ENCODE results near the gene ADK. TPM values are rescaled to one million over a fixed set of nuclear protein-coding genes. Genes with fewer than 3 reads are reported as not detected.

ADK gene
- total and polyA plus RNA-seq, 2 of the 4 experiments (the other 2 are of a cell fraction): 30.6 to 40.9 TPM

GRCh38 chr10:74262856-74263255 lies 111.8 kb downstream of the ADK start:
- ChIA-PET POLR2A (ENCODE audit: unreplicated experiment) (no interaction called here), CTCF (no interaction called here)
- no peak overlapping the region for H2BK15ac ChIP-seq (ENCODE audit: low read depth, low read length)
- H3K23ac ChIP-seq (ENCODE audit: low read depth, low read length): no peak overlapping the region
- H3K14ac ChIP-seq (replicated peaks; ENCODE audit: low read depth, low read length): no peak overlapping the region; the same call in 1 of the 2 replicates
- H4K20me1 ChIP-seq (ENCODE audit: insufficient read depth, low read length): no peaks in the 10 kb centered on the region
- H3K4me1 ChIP-seq (ENCODE audit: control insufficient read depth, insufficient read depth, low read length): peaks cover 2% of the 10 kb centered on the region; the same call in 1 of the 2 replicates
- H3K9ac ChIP-seq (ENCODE audit: low read depth, low read length): no peak overlapping the region
- no CpG with 5 or more reads among the region's 2 CpGs for WGBS, 2 experiments (ENCODE audit: extremely low coverage in 2 of 2, insufficient read length in 1 of 2)
- no peak overlapping the region for H2AK5ac ChIP-seq (ENCODE audit: low read depth, low read length)
- H3K56ac ChIP-seq (ENCODE audit: extremely low read depth, insufficient read depth, low read length): no peak overlapping the region
- no peaks in the 10 kb centered on the region for H3K9me1 ChIP-seq (ENCODE audit: insufficient read depth, low read length)
- H3K4me3 ChIP-seq (ENCODE audit: insufficient read depth, low read depth, low read length): no peak overlapping the region
- H3K27me3 ChIP-seq (ENCODE audit: control insufficient read depth, insufficient read depth, low read length): no peaks in the 10 kb centered on the region
- TF ChIP-seq NFE2L2 (IDR thresholded peaks at IDR 0.05; ENCODE audit: low read depth, low read length) (no peak), MAFK (IDR thresholded peaks at IDR 0.05; ENCODE audit: low read depth, low read length) (no peak), USF2 (IDR thresholded peaks at IDR 0.05; ENCODE audit: low read depth, low read length) (no peak)
- in situ Hi-C loops (cut with MboI; ENCODE audit: low sequenced_read_pairs) (loop anchor here (10.0 kb wide), 1 partner anchor 762 kb away; no protein-coding TSS in a partner anchor), dilution Hi-C loops (cut with HindIII; ENCODE audit: low sequenced_read_pairs, unreplicated experiment) (no loop called here), intact Hi-C loops (cut with micrococcal nuclease) (no loop called here)
- no peak overlapping the region for H3K4me2 ChIP-seq (ENCODE audit: low read depth, low read length)
- H3K4ac ChIP-seq (ENCODE audit: low read depth, low read length): no peak overlapping the region
- H3K79me1 ChIP-seq (ENCODE audit: low read depth in 1 of 2, low read length in 2 of 2): peaks cover 5 to 6% of the 10 kb centered on the region in 2 experiments; a peak in 1 of 4 replicates
- H2BK20ac ChIP-seq (ENCODE audit: low read depth, low read length): no peak overlapping the region
- H3K27ac ChIP-seq (ENCODE audit: insufficient read depth, low read length): no peak overlapping the region
- no peak overlapping the region for H2AFZ ChIP-seq (replicated peaks; ENCODE audit: low read length, poor library complexity)
- no peak overlapping the region for H4K91ac ChIP-seq (ENCODE audit: insufficient read depth, low read depth, low read length)
- no peak overlapping the region for H3K18ac ChIP-seq (ENCODE audit: low read depth, low read length)
- no peak overlapping the region for H2BK120ac ChIP-seq (ENCODE audit: low read depth, low read length)
- H3K9me3 ChIP-seq (ENCODE audit: control insufficient read depth, insufficient read depth, low read length): no peaks in the 10 kb centered on the region
- H4K8ac ChIP-seq (ENCODE audit: low read depth in 2 of 2, low read length in 2 of 2): no peak overlapping the region
- DNase-seq (no peak), ATAC-seq (ENCODE audit: low read depth) (no peak)
- H4K5ac ChIP-seq (ENCODE audit: low read depth, low read length): no peak overlapping the region
- no peak overlapping the region for H2BK5ac ChIP-seq (ENCODE audit: low read depth, low read length, poor library complexity, severe bottlenecking)
- H2AK9ac ChIP-seq (replicated peaks; ENCODE audit: low read depth, low read length, poor library complexity): no peak overlapping the region
- no TSS peak for BruUV-seq (replicated peaks)
- H3K36me3 ChIP-seq (ENCODE audit: control insufficient read depth, insufficient read depth, low read length): peaks cover 1% of the 10 kb centered on the region; the same call in 1 of the 2 replicates

Data from IMR-90 (cell line).